H9 (cell line): ENCODE data around the gene TRIM52. TPM values are rescaled to one million over a fixed set of nuclear protein-coding genes. Genes with fewer than 3 reads are reported as not detected.

ENCODE experiments used
- DNase-seq: peaks from one replicate; pipeline ENCODE4 v3.0.0-alpha.2; 2017
- H2AFZ ChIP-seq: one replicate; pipeline ENCODE4 v1.6.1; 2013; ENCODE audit warnings: mild to moderate bottlenecking, low read length, control low read depth, moderate library complexity
- H2AK5ac ChIP-seq: 2 replicates; pipeline ENCODE4 v1.6.1; 2013; ENCODE audit warnings: low read length, control low read depth, mixed read lengths; ENCODE audit not compliant: insufficient read length
- H2BK120ac ChIP-seq: one replicate; pipeline ENCODE4 v1.6.1; 2013; ENCODE audit warnings: low read depth, mild to moderate bottlenecking, low read length, control low read depth, inconsistent platforms; ENCODE audit not compliant: poor library complexity, severe bottlenecking
- H2BK12ac ChIP-seq: 2 replicates; pipeline ENCODE4 v1.6.1; 2013; ENCODE audit warnings: low read length, control low read depth, mixed read lengths, low read depth; ENCODE audit not compliant: insufficient read length
- H2BK15ac ChIP-seq: 2 replicates; pipeline ENCODE4 v1.6.1; 2013; ENCODE audit warnings: low read depth, low read length, control low read depth
- H2BK20ac ChIP-seq: one replicate; pipeline ENCODE4 v1.6.1; 2013; ENCODE audit warnings: low read depth, mild to moderate bottlenecking, low read length, control low read depth, inconsistent platforms; ENCODE audit not compliant: poor library complexity, severe bottlenecking
- H2BK5ac ChIP-seq: 2 replicates; pipeline ENCODE4 v1.6.1; 2013; ENCODE audit warnings: low read length, control low read depth, mixed read lengths; ENCODE audit not compliant: insufficient read length
- H3K14ac ChIP-seq: 2 replicates; pipeline ENCODE4 v1.6.1; 2013; ENCODE audit warnings: low read length, control low read depth; ENCODE audit not compliant: insufficient read depth
- H3K18ac ChIP-seq: 2 replicates; pipeline ENCODE4 v1.6.1; 2013; ENCODE audit warnings: low read depth, mild to moderate bottlenecking, mixed read lengths, low read length, control low read depth; ENCODE audit not compliant: insufficient read length
- H3K23ac ChIP-seq: 2 replicates; pipeline ENCODE4 v1.6.1; 2013; ENCODE audit warnings: low read length, control low read depth, mixed read lengths, low read depth; ENCODE audit not compliant: insufficient read length
- H3K23me2 ChIP-seq: 2 replicates; pipeline ENCODE4 v1.6.1; 2013; ENCODE audit warnings: low read depth, mild to moderate bottlenecking, mixed read lengths, low read length, control low read depth; ENCODE audit not compliant: insufficient read length, poor library complexity, severe bottlenecking
- H3K27ac ChIP-seq: 2 replicates; pipeline ENCODE4 v1.5.1; 2013; ENCODE audit warnings: low read length, control low read depth, mixed read lengths, low read depth; ENCODE audit not compliant: insufficient read length
- H3K27me3 ChIP-seq: 2 replicates; pipeline ENCODE4 v1.6.1; 2013; ENCODE audit warnings: low read length, control low read depth, inconsistent platforms; ENCODE audit not compliant: insufficient read depth
- H3K4ac ChIP-seq: 2 replicates; pipeline ENCODE4 v1.6.1; 2013; ENCODE audit warnings: low read depth, mild to moderate bottlenecking, control low read depth, inconsistent platforms, low read length, moderate library complexity
- H3K4me1 ChIP-seq: 2 replicates; pipeline ENCODE4 v1.6.1; 2013; ENCODE audit warnings: low read length, control low read depth, inconsistent platforms; ENCODE audit not compliant: insufficient read depth
- H3K4me2 ChIP-seq: 2 replicates; pipeline ENCODE4 v1.6.1; 2013; ENCODE audit warnings: low read length, control low read depth, mixed read lengths; ENCODE audit not compliant: insufficient read length, insufficient read depth
- H3K56ac ChIP-seq: 2 replicates; pipeline ENCODE4 v1.6.1; 2013; ENCODE audit warnings: low read depth, mild to moderate bottlenecking, mixed read lengths, low read length, control low read depth; ENCODE audit not compliant: insufficient read length
- H3K79me1 ChIP-seq: 2 replicates; pipeline ENCODE4 v1.6.1; 2013; ENCODE audit warnings: low read depth, mild to moderate bottlenecking, moderate library complexity, low read length, control low read depth, inconsistent platforms; ENCODE audit not compliant: insufficient read depth, poor library complexity, severe bottlenecking
- H3K79me2 ChIP-seq: 2 replicates; pipeline ENCODE4 v1.6.1; 2013; ENCODE audit warnings: low read length, control low read depth, inconsistent platforms; ENCODE audit not compliant: insufficient read depth
- H3K9ac ChIP-seq: 2 replicates; pipeline ENCODE4 v1.6.1; 2013; ENCODE audit warnings: low read length, control low read depth, mixed read lengths; ENCODE audit not compliant: insufficient read length; ENCODE audit errors: extremely low read depth
- H3K9me3 ChIP-seq: one replicate; pipeline ENCODE4 v1.6.1; 2013; ENCODE audit warnings: low read depth, low read length, inconsistent platforms; ENCODE audit not compliant: control insufficient read depth
- H3T11ph ChIP-seq: one replicate; pipeline ENCODE4 v1.6.1; 2013; ENCODE audit warnings: mild to moderate bottlenecking, low read length, control low read depth, inconsistent platforms
- H4K20me1 ChIP-seq: one replicate; pipeline ENCODE4 v1.6.1; 2013; ENCODE audit not compliant: control insufficient read depth, insufficient read length, insufficient read depth
- H4K5ac ChIP-seq: 2 replicates; pipeline ENCODE4 v1.6.1; 2013; ENCODE audit warnings: low read depth, mild to moderate bottlenecking, mixed read lengths, low read length, control low read depth; ENCODE audit not compliant: insufficient read length
- H4K8ac ChIP-seq: replicated peaks from 2 replicates; pipeline ENCODE4 v1.6.1; 2013; ENCODE audit warnings: low read length, control low read depth, mixed read lengths, low read depth; ENCODE audit not compliant: insufficient read length
- H4K91ac ChIP-seq: 2 replicates; pipeline ENCODE4 v1.6.1; 2013; ENCODE audit warnings: low read depth, mild to moderate bottlenecking, moderate library complexity, mixed read lengths, low read length, control low read depth; ENCODE audit not compliant: insufficient read length
- H3K27ac Mint-ChIP-seq, 3 experiments: 2 replicates in 2 of 3; 3 replicates in 1 of 3; pipeline ENCODE4 v1.8.0; 2020 to 2021; ENCODE audit warnings: mixed read lengths in 3 of 3, mild to moderate bottlenecking in 1 of 3, moderate library complexity in 1 of 3
- H3K27me3 Mint-ChIP-seq: 2 replicates; pipeline ENCODE4 v1.8.0; 2021; ENCODE audit warnings: low read depth, mild to moderate bottlenecking, moderate library complexity, mixed read lengths
- H3K36me3 Mint-ChIP-seq, 3 experiments: 2 replicates in 2 of 3; 3 replicates in 1 of 3; pipeline ENCODE4 v1.8.0; 2020 to 2021; ENCODE audit warnings: low read depth in 3 of 3, mixed read lengths in 3 of 3; ENCODE audit not compliant: insufficient read depth in 1 of 3
- H3K4me1 Mint-ChIP-seq, 2 experiments: 2 replicates each; pipeline ENCODE4 v1.8.0; 2020; ENCODE audit warnings: mixed read lengths in 2 of 2
- H3K4me3 Mint-ChIP-seq, 2 experiments: 2 replicates in 1 of 2; 3 replicates in 1 of 2; pipeline ENCODE4 v1.8.0; 2020 to 2021; ENCODE audit warnings: mild to moderate bottlenecking in 2 of 2, mixed read lengths in 2 of 2, moderate library complexity in 1 of 2
- H3K9me3 Mint-ChIP-seq, 2 experiments: 2 replicates in 1 of 2; 3 replicates in 1 of 2; pipeline ENCODE4 v1.8.0; 2020; ENCODE audit warnings: mild to moderate bottlenecking in 2 of 2, mixed read lengths in 2 of 2, moderate library complexity in 1 of 2
- CTCF ChIP-seq: fragments of 200-600 bp; sonication (generic); conservative IDR thresholded peaks from 3 replicates; pipeline ENCODE4 v1.8.0; 2021; ENCODE audit warnings: antibody characterized with exemption, mild to moderate bottlenecking
- WGBS: extraction: QIAGEN DNeasy Blood & Tissue Kit; methylation state at CpG from one replicate; pipeline ENCODE4 v1.1.7; 2013; ENCODE audit warnings: missing lambda C conversion rate, low lambda C conversion rate, mixed read lengths; ENCODE audit not compliant: insufficient read length; ENCODE audit errors: extremely low coverage; 5-methylcytosine and 5-hydroxymethylcytosine counted together
- total RNA-seq: library from RNA; stranded (reverse); gene quantifications from 2 replicates; pipeline ENCODE4 v1.2.1, GENCODE V29; 2021

TRIM52 gene
- total RNA-seq, 1 experiment from 2014 or later: 5.1 TPM

GRCh38 chr5:181259283-181259682 is 1.7 kb downstream of the TRIM52 start:
- H3K23ac ChIP-seq: no peak overlapping the region
- TF ChIP-seq CTCF: no peak
- H2BK15ac ChIP-seq: no peak overlapping the region
- H3K4ac ChIP-seq: no peak overlapping the region
- H2AFZ ChIP-seq: no peak overlapping the region
- no peaks in the 10 kb centered on the region for H4K20me1 ChIP-seq
- H3K14ac ChIP-seq: no peak overlapping the region
- H4K91ac ChIP-seq: no peak overlapping the region
- no peak overlapping the region for H4K8ac ChIP-seq
- no peak overlapping the region for H3K27ac ChIP-seq
- H2AK5ac ChIP-seq: no peak overlapping the region
- peaks cover 14 to 37% (median 33%) of the 10 kb centered on the region in 3 experiments; a peak in 6 of 7 replicates for H3K36me3 Mint-ChIP-seq
- H2BK12ac ChIP-seq: no peak overlapping the region
- no peak overlapping the region for H3K56ac ChIP-seq
- H3K27me3 Mint-ChIP-seq: no peaks in the 10 kb centered on the region
- H3K27me3 ChIP-seq: no peaks in the 10 kb centered on the region
- H4K5ac ChIP-seq: no peak overlapping the region
- no peak overlapping the region for H2BK5ac ChIP-seq
- H3K18ac ChIP-seq: no peak overlapping the region
- peaks cover 17% of the 10 kb centered on the region for H3K23me2 ChIP-seq
- H2BK120ac ChIP-seq: no peak overlapping the region
- H3K79me1 ChIP-seq: peaks cover 4% of the 10 kb centered on the region
- H3K4me3 Mint-ChIP-seq: peak overlapping the region; percentile 89 to 93
- H3K4me1 Mint-ChIP-seq: peaks cover 21 to 22% of the 10 kb centered on the region in 2 experiments
- H3K9ac ChIP-seq: peak overlapping the region; percentile 64
- H3K4me1 ChIP-seq: peaks cover 2% of the 10 kb centered on the region; the same call in 1 of the 2 replicates
- no peaks in the 10 kb centered on the region for H3K9me3 ChIP-seq
- DNase-seq: peak; percentile 8
- WGBS: no CpG with 5 or more reads among the region's 2 CpGs
- no peak overlapping the region for H2BK20ac ChIP-seq
- H3K4me2 ChIP-seq: peak overlapping the region; percentile 99
- H3K9me3 Mint-ChIP-seq: no peaks in the 10 kb centered on the region
- H3K27ac Mint-ChIP-seq: no peak overlapping the region
- H3T11ph ChIP-seq: no peak overlapping the region
- H3K79me2 ChIP-seq: peaks cover 6% of the 10 kb centered on the region
